Brain pericyte (primary cell): ENCODE data around the gene AMMECR1.

Experiments
- DNase-seq: peaks from one replicate; pipeline ENCODE4 v3.0.0-alpha.2; 2012; ENCODE audit warnings: low read depth, low spot score

The AMMECR1 gene

GRCh38 chrX:110311437-110312230, 6.3 kb downstream of the AMMECR1 start:
- no peak for DNase-seq

GRCh38 chrX:110310896-110311295, 7.0 kb downstream of the AMMECR1 start:
- no peak for DNase-seq

GRCh38 chrX:110310000-110310790, 7.7 kb downstream of the AMMECR1 start:
- DNase-seq = no peak

- no peak for DNase-seq
These were observed 9.7 kb downstream of the AMMECR1 start for GRCh38 chrX:110308220-110308619.

- no peak for DNase-seq
These were observed 13.0 kb downstream of the AMMECR1 start for GRCh38 chrX:110304884-110305283.

- DNase-seq = no peak
These were observed 13.5 kb downstream of the AMMECR1 start for GRCh38 chrX:110304371-110304770.

GRCh38 chrX:110302975-110303374, 14.9 kb downstream of the AMMECR1 start:
- no peak for DNase-seq

GRCh38 chrX:110301194-110301593, 16.7 kb downstream of the AMMECR1 start:
- no peak for DNase-seq

- DNase-seq = no peak
These were observed 23.8 kb downstream of the AMMECR1 start for GRCh38 chrX:110294087-110294486.

GRCh38 chrX:110293658-110294057, 24.2 kb downstream of the AMMECR1 start:
- DNase-seq = no peak

GRCh38 chrX:110287605-110288004, 30.3 kb downstream of the AMMECR1 start:
- DNase-seq = no peak

- DNase-seq = no peak
These were observed 31.8 kb downstream of the AMMECR1 start for GRCh38 chrX:110286106-110286505.

- DNase-seq = no peak
These were observed 33.7 kb downstream of the AMMECR1 start for GRCh38 chrX:110284159-110284558.

- DNase-seq = no peak
These were observed 35.0 kb downstream of the AMMECR1 start for GRCh38 chrX:110282922-110283321.

GRCh38 chrX:110281377-110281776, 36.5 kb downstream of the AMMECR1 start:
- DNase-seq = no peak

- DNase-seq = no peak
These were observed 36.9 kb downstream of the AMMECR1 start for GRCh38 chrX:110280954-110281353.

- no peak for DNase-seq
These were observed 40.3 kb downstream of the AMMECR1 start for GRCh38 chrX:110277609-110278008.

GRCh38 chrX:110276778-110277177, 41.1 kb downstream of the AMMECR1 start:
- no peak for DNase-seq

- no peak for DNase-seq
These were observed 49.0 kb downstream of the AMMECR1 start for GRCh38 chrX:110268886-110269285.

GRCh38 chrX:110268395-110268794, 49.5 kb downstream of the AMMECR1 start:
- no peak for DNase-seq

- DNase-seq = no peak
These were observed 50.0 kb downstream of the AMMECR1 start for GRCh38 chrX:110267874-110268273.

- DNase-seq = no peak
These were observed 52.2 kb downstream of the AMMECR1 start for GRCh38 chrX:110265661-110266060.

- no peak for DNase-seq
These were observed 58.8 kb downstream of the AMMECR1 start for GRCh38 chrX:110259117-110259516.
